A549 (cell line): Measurements from ENCODE around the gene METTL23.

Source experiments
- BHLHE40 ChIP-seq: IDR thresholded peaks from 2 replicates; pipeline ENCODE4 v1.6.1; 2012; ENCODE audit warnings: low read depth, low read length, inconsistent platforms
- CEBPB ChIP-seq, 2 experiments: fragments of >200 bp in 1 of 2; sonication (Bioruptor Twin) in 1 of 2; formaldehyde crosslinking in 1 of 2; IDR thresholded peaks; 2 replicates each; pipeline ENCODE4 v1.6.1; 2012 to 2016
- CHD2 ChIP-seq: fragments of 150-350 bp; IDR thresholded peaks from 2 replicates; pipeline ENCODE4 v1.6.1; 2014; ENCODE audit warnings: low read length; ENCODE audit not compliant: partially characterized antibody
- CTCF ChIP-seq: fragments of >200 bp; sonication (Bioruptor Twin); formaldehyde crosslinking; IDR thresholded peaks from 3 replicates; pipeline ENCODE4 v1.5.1; 2016
- EP300 ChIP-seq, 2 experiments: fragments of >200 bp; sonication (Bioruptor Twin); formaldehyde crosslinking; IDR thresholded peaks; 2 replicates in 1 of 2; 3 replicates in 1 of 2; pipeline ENCODE4 v1.6.1; 2016 to 2017
- ESRRA ChIP-seq: fragments of 150-350 bp; IDR thresholded peaks from 2 replicates; pipeline ENCODE4 v1.6.1; 2014; ENCODE audit warnings: mild to moderate bottlenecking, low read length, borderline replicate concordance
- FOSL2 ChIP-seq, 2 experiments: fragments of 450-650 bp in 1 of 2; fragments of >200 bp in 1 of 2; sonication (Bioruptor Twin) in 1 of 2; formaldehyde crosslinking; IDR thresholded peaks; 2 replicates each; pipeline versions ENCODE4 v1.5.0 to v1.6.1; 2016 to 2020; ENCODE audit warnings: mild to moderate bottlenecking in 1 of 2, moderate library complexity in 1 of 2
- GATA3 ChIP-seq: IDR thresholded peaks from 2 replicates; pipeline ENCODE4 v1.6.1; 2012; ENCODE audit warnings: borderline replicate concordance
- HMGXB4 ChIP-seq: fragments of 250-450 bp; sonication (Bioruptor Pico); IDR thresholded peaks from 2 replicates; pipeline ENCODE4 v1.5.0; 2021; ENCODE audit warnings: mild to moderate bottlenecking, moderate library complexity, borderline replicate concordance
- PHF8 ChIP-seq: fragments of 200-600 bp; sonication (generic); IDR thresholded peaks from 2 replicates; pipeline ENCODE4 v1.6.1; 2016; ENCODE audit warnings: low read depth, mild to moderate bottlenecking, antibody characterized with exemption, moderate library complexity, borderline replicate concordance
- POLR2A ChIP-seq: IDR thresholded peaks from 2 replicates; pipeline ENCODE4 v1.6.1; 2012; ENCODE audit warnings: mild to moderate bottlenecking, low read length

GRCh38 chr17:76781056-76781982 lies 54.7 kb downstream of the METTL23 start:
- no peak for TF ChIP-seq PHF8
- no peak for TF ChIP-seq GATA3
- no peak for TF ChIP-seq EP300 (IDR thresholded peaks at IDR 0.05)
- no peak for TF ChIP-seq POLR2A
- no peak for TF ChIP-seq CHD2
- no peak for TF ChIP-seq FOSL2 (IDR thresholded peaks at IDR 0.05)
- no peak for TF ChIP-seq FOSL2 (CRISPR knock-in tag; IDR thresholded peaks at IDR 0.05)
- TF ChIP-seq CTCF, result no peak
- no peak for TF ChIP-seq ESRRA
- TF ChIP-seq CEBPB (IDR thresholded peaks at IDR 0.05), result no peak
- no peak for TF ChIP-seq BHLHE40
- no peak for TF ChIP-seq HMGXB4 (CRISPR knock-in tag)
